KMS-11 (cell line): ENCODE results near the gene INSC.

ENCODE experiments used
- H2AFZ ChIP-seq: fragments of 200-600 bp; sonication (generic); 2 replicates; pipeline ENCODE4 v1.6.1; 2016; ENCODE audit warnings: antibody characterized with exemption, mixed run types, low read depth
- H3K27ac ChIP-seq: fragments of 200-600 bp; sonication (generic); 2 replicates; pipeline ENCODE4 v1.6.1; 2016; ENCODE audit warnings: mild to moderate bottlenecking, mixed run types
- H3K27me3 ChIP-seq: fragments of 200-600 bp; sonication (generic); 2 replicates; pipeline ENCODE4 v1.6.1; 2017; ENCODE audit warnings: mild to moderate bottlenecking, low read depth, mixed run types, moderate library complexity; ENCODE audit not compliant: insufficient read depth
- H3K36me3 ChIP-seq: fragments of 200-600 bp; sonication (generic); 2 replicates; pipeline ENCODE4 v1.6.1; 2017; ENCODE audit warnings: mild to moderate bottlenecking, mixed run types; ENCODE audit not compliant: insufficient read depth
- H3K4me1 ChIP-seq: fragments of 200-600 bp; sonication (generic); 2 replicates; pipeline ENCODE4 v1.6.1; 2016; ENCODE audit warnings: mild to moderate bottlenecking, low read depth, mixed run types; ENCODE audit not compliant: poor library complexity, severe bottlenecking
- H3K4me2 ChIP-seq: fragments of 200-600 bp; sonication (generic); 2 replicates; pipeline ENCODE4 v1.7.0; 2016; ENCODE audit warnings: mild to moderate bottlenecking, mixed run types
- H3K4me3 ChIP-seq: fragments of 200-600 bp; sonication (generic); IDR thresholded peaks from 2 replicates; pipeline ENCODE4 v1.6.1; 2017; ENCODE audit warnings: low read depth, low read length, mixed read lengths; ENCODE audit not compliant: insufficient read depth
- H3K79me2 ChIP-seq: fragments of 200-600 bp; sonication (generic); 2 replicates; pipeline ENCODE4 v1.6.1; 2016; ENCODE audit warnings: low read depth, mixed run types; ENCODE audit not compliant: insufficient read depth
- H3K9ac ChIP-seq: fragments of 200-600 bp; sonication (generic); 2 replicates; pipeline ENCODE4 v1.6.1; 2016; ENCODE audit warnings: mild to moderate bottlenecking, mixed run types
- H4K20me1 ChIP-seq: fragments of 200-600 bp; sonication (generic); 2 replicates; pipeline ENCODE4 v1.6.1; 2016; ENCODE audit warnings: mild to moderate bottlenecking, mixed run types; ENCODE audit not compliant: insufficient read depth
- TF ChIP-seq, protein P1 (sequence below): fragments of 200-600 bp; sonication (generic); conservative IDR thresholded peaks from 2 replicates; pipeline ENCODE4 v1.6.1; 2017; ENCODE audit warnings: low read depth, mild to moderate bottlenecking, antibody characterized with exemption, low read length, moderate library complexity, mixed read lengths

Gene INSC

DNA sequence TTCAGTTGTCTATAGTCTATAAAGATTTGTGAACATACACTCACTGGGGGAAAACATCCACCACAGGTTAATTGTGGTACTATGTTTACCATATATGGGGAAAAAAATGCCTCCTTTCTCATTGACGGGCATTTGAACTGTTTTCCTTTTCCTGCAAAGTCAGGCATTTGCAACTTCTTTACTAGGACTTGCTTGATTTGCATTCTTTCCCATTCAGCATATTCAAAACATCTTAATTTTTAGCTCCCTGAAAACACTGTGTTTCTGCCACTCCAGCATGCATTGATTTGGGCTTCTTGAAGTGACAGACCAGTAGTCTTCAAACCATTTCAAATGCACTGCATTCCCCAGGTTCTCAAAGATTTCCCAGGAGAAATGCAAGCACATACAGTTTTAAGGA is 67.6 kb downstream of the INSC start:
- H3K9ac ChIP-seq: no peak overlapping the region
- no peak overlapping the region for H3K27ac ChIP-seq
- TF ChIP-seq, protein P1, sequence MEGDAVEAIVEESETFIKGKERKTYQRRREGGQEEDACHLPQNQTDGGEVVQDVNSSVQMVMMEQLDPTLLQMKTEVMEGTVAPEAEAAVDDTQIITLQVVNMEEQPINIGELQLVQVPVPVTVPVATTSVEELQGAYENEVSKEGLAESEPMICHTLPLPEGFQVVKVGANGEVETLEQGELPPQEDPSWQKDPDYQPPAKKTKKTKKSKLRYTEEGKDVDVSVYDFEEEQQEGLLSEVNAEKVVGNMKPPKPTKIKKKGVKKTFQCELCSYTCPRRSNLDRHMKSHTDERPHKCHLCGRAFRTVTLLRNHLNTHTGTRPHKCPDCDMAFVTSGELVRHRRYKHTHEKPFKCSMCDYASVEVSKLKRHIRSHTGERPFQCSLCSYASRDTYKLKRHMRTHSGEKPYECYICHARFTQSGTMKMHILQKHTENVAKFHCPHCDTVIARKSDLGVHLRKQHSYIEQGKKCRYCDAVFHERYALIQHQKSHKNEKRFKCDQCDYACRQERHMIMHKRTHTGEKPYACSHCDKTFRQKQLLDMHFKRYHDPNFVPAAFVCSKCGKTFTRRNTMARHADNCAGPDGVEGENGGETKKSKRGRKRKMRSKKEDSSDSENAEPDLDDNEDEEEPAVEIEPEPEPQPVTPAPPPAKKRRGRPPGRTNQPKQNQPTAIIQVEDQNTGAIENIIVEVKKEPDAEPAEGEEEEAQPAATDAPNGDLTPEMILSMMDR: no peak

GRCh38 chr11:15185021-15185420 is 70.3 kb downstream of the INSC start:
- Histone ChIP-seq H2AFZ (no peak overlapping the region), H3K9ac (no peak overlapping the region), H3K79me2 (no peaks in the 10 kb centered on the region), H3K27ac (no peak overlapping the region), H3K4me3 (no peak overlapping the region), H3K36me3 (no peaks in the 10 kb centered on the region), H3K4me1 (no peaks in the 10 kb centered on the region), H4K20me1 (no peaks in the 10 kb centered on the region), H3K27me3 (no peaks in the 10 kb centered on the region), H3K4me2 (no peak overlapping the region)
- TF ChIP-seq, protein P1: no peak

More for the DNA sequence above, 67.6 kb downstream of the INSC start:
- Histone ChIP-seq H3K79me2 (no peaks in the 10 kb centered on the region), H3K4me3 (no peak overlapping the region), H3K4me2 (no peak overlapping the region), H3K36me3 (no peaks in the 10 kb centered on the region), H3K4me1 (no peaks in the 10 kb centered on the region), H3K27me3 (no peaks in the 10 kb centered on the region), H4K20me1 (no peaks in the 10 kb centered on the region), H2AFZ (no peak overlapping the region)

- Histone ChIP-seq H3K27ac (no peak overlapping the region), H3K79me2 (no peaks in the 10 kb centered on the region), H3K4me3 (no peak overlapping the region), H3K9ac (no peak overlapping the region), H3K4me1 (no peaks in the 10 kb centered on the region), H3K4me2 (no peak overlapping the region), H3K36me3 (no peaks in the 10 kb centered on the region), H4K20me1 (no peaks in the 10 kb centered on the region), H3K27me3 (no peaks in the 10 kb centered on the region), H2AFZ (no peak overlapping the region)
- TF ChIP-seq, protein P1: no peak
These were observed 71.4 kb downstream of the INSC start for GRCh38 chr11:15186146-15186545.

DNA sequence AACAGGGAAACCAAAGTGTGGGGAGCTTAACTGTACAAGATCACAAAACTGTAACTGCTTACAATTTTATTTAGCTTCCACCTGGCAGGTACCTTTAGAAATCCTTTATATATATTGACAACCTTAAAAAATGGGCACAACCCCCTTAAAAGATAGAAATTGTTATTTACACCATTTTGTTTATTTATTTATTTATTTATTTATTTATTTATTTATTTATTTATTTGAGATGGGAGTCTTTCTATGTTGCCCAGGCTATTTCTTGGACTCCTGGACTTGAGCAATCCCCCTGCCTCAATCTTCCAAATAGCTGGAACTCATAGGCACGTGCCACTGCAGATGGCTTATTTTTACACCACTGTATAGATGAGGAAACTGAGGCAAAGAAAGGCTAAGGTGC is 74.5 kb downstream of the INSC start:
- no peaks in the 10 kb centered on the region for H4K20me1 ChIP-seq
- no peak overlapping the region for H3K9ac ChIP-seq
- H3K27me3 ChIP-seq: no peaks in the 10 kb centered on the region
- TF ChIP-seq, protein P1: no peak
- no peak overlapping the region for H3K4me2 ChIP-seq
- H3K4me1 ChIP-seq: no peaks in the 10 kb centered on the region
- no peak overlapping the region for H2AFZ ChIP-seq
- no peaks in the 10 kb centered on the region for H3K36me3 ChIP-seq
- H3K4me3 ChIP-seq: no peak overlapping the region
- H3K79me2 ChIP-seq: no peaks in the 10 kb centered on the region
- no peak overlapping the region for H3K27ac ChIP-seq
